H1 (cell line): ENCODE results near the gene RRP1B. TPM values are rescaled to one million over a fixed set of nuclear protein-coding genes. Genes with fewer than 3 reads are reported as not detected.

Experiments used
- CTCF ChIA-PET: fragments of 300-600 bp; sonication (Branson Sonifier 250); formaldehyde crosslinking; loops from one replicate; lab custom pipeline; 2021; ENCODE audit not compliant: partially characterized antibody; lab: Charles Lee
- POLR2A ChIA-PET: fragments of 300-600 bp; sonication (Branson Sonifier 250); formaldehyde crosslinking; loops from one replicate; lab custom pipeline; 2021; ENCODE audit warnings: inconsistent platforms; ENCODE audit not compliant: partially characterized antibody; lab: Charles Lee
- DNase-seq, 2 experiments: peaks; one replicate each; pipeline versions ENCODE4 v3.0.0 to v3.0.0-alpha.2; 2010 to 2022; ENCODE audit warnings: low spot score in 2 of 2, low read depth in 1 of 2, mixed read lengths in 1 of 2
- FAIRE-seq: peaks from 2 replicates; lab custom pipeline; 2011; peaks lifted over from hg19 to GRCh38; lab: Jason Lieb, UNC
- H2AFZ ChIP-seq: 2 replicates; pipeline ENCODE4 v1.8.1; 2012; ENCODE audit warnings: low read length, inconsistent platforms
- H2AK5ac ChIP-seq: 2 replicates; pipeline ENCODE4 v1.6.1; 2013; ENCODE audit warnings: low read depth, low read length
- H2BK120ac ChIP-seq: replicated peaks from 2 replicates; pipeline ENCODE3; 2013; ENCODE audit warnings: low read depth, low read length, inconsistent platforms
- H2BK12ac ChIP-seq: 2 replicates; pipeline ENCODE4 v1.6.1; 2013; ENCODE audit warnings: low read depth, low read length
- H2BK15ac ChIP-seq: 2 replicates; pipeline ENCODE4 v1.6.1; 2013; ENCODE audit warnings: low read length
- H2BK20ac ChIP-seq: 2 replicates; pipeline ENCODE4 v1.6.1; 2013; ENCODE audit warnings: low read length
- H2BK5ac ChIP-seq: 2 replicates; pipeline ENCODE4 v1.6.1; 2013; ENCODE audit warnings: low read depth, low read length
- H3K14ac ChIP-seq: 2 replicates; pipeline ENCODE4 v1.6.1; 2013; ENCODE audit warnings: inconsistent platforms; ENCODE audit not compliant: insufficient read length
- H3K18ac ChIP-seq: 2 replicates; pipeline ENCODE4 v1.6.1; 2013; ENCODE audit warnings: low read length; ENCODE audit errors: extremely low read depth
- H3K23ac ChIP-seq: 2 replicates; pipeline ENCODE4 v1.6.1; 2013; ENCODE audit warnings: inconsistent platforms; ENCODE audit not compliant: insufficient read length
- H3K23me2 ChIP-seq: 2 replicates; pipeline ENCODE4 v1.6.1; 2013; ENCODE audit warnings: low read depth, low read length
- H3K27ac ChIP-seq: 2 replicates; pipeline ENCODE4 v1.6.1; 2011; ENCODE audit warnings: low read depth, low read length, inconsistent platforms
- H3K27me3 ChIP-seq, 4 experiments: replicated peaks in 1 of 4; 1 replicate in 1 of 4; 2 replicates in 3 of 4; pipeline versions ENCODE4 v1.6.1 to v1.8.1; 2011 to 2013; ENCODE audit warnings: low read length in 3 of 4, mild to moderate bottlenecking in 3 of 4, inconsistent platforms in 2 of 4, mixed read lengths in 2 of 4, moderate library complexity in 1 of 4; ENCODE audit not compliant: control insufficient read depth in 3 of 4, insufficient read depth in 3 of 4; ENCODE audit errors: extremely low read depth in 1 of 4
- H3K36me3 ChIP-seq, 4 experiments: 2 replicates each; pipeline versions ENCODE4 v1.6.1 to v1.8.1; 2011 to 2013; ENCODE audit warnings: mild to moderate bottlenecking in 4 of 4, low read length in 3 of 4, moderate library complexity in 2 of 4, control low read depth in 1 of 4, inconsistent platforms in 1 of 4; ENCODE audit not compliant: insufficient read depth in 4 of 4, control insufficient read depth in 2 of 4
- H3K4ac ChIP-seq: replicated peaks from 2 replicates; pipeline ENCODE3; 2013; ENCODE audit warnings: low read length, low read depth, mixed read lengths, inconsistent platforms; ENCODE audit not compliant: insufficient read length
- H3K4me1 ChIP-seq, 4 experiments: replicated peaks in 1 of 4; 1 replicate in 1 of 4; 2 replicates in 3 of 4; pipeline versions ENCODE4 v1.6.1 to v1.8.1; 2011 to 2013; ENCODE audit warnings: low read length in 3 of 4, inconsistent platforms in 2 of 4, mixed read lengths in 1 of 4; ENCODE audit not compliant: insufficient read depth in 4 of 4, control insufficient read depth in 3 of 4
- H3K4me2 ChIP-seq, 2 experiments: 2 replicates each; pipeline versions ENCODE4 v1.6.1 to v1.8.1; 2011 to 2013; ENCODE audit warnings: low read depth in 2 of 2, low read length in 2 of 2, control low read depth in 1 of 2, inconsistent platforms in 1 of 2, mild to moderate bottlenecking in 1 of 2; ENCODE audit not compliant: insufficient read depth in 1 of 2
- H3K4me3 ChIP-seq, 4 experiments: fragments of 200-600, 300-600 bp in 1 of 4; sonication (generic), shearing (Covaris generic), sonication (Bioruptor Twin) in 1 of 4; 2 replicates each; pipeline versions ENCODE4 v1.5.1 to v1.8.1; 2011 to 2016; ENCODE audit warnings: low read length in 4 of 4, low read depth in 3 of 4, control low read depth in 2 of 4, inconsistent platforms in 2 of 4, mild to moderate bottlenecking in 2 of 4, mixed read lengths in 1 of 4, moderate library complexity in 1 of 4; ENCODE audit not compliant: insufficient read depth in 2 of 4; ENCODE audit errors: extremely low read depth in 1 of 4
- H3K56ac ChIP-seq: replicated peaks from 2 replicates; pipeline ENCODE3; 2013; ENCODE audit warnings: low read depth, mild to moderate bottlenecking, mixed read lengths, low read length, inconsistent platforms; ENCODE audit not compliant: insufficient read length
- H3K79me1 ChIP-seq: 2 replicates; pipeline ENCODE4 v1.6.1; 2013; ENCODE audit warnings: low read depth, low read length, control low read depth
- H3K79me2 ChIP-seq, 2 experiments: 2 replicates each; pipeline versions ENCODE4 v1.6.1 to v1.8.1; 2012 to 2013; ENCODE audit warnings: low read length in 2 of 2, mild to moderate bottlenecking in 2 of 2, inconsistent platforms in 1 of 2; ENCODE audit not compliant: insufficient read depth in 2 of 2, control insufficient read depth in 1 of 2
- H3K9ac ChIP-seq, 4 experiments: replicated peaks in 1 of 4; 1 replicate in 1 of 4; 2 replicates in 3 of 4; pipeline versions ENCODE4 v1.6.1 to v1.8.1; 2011 to 2013; ENCODE audit warnings: low read depth in 3 of 4, low read length in 3 of 4, control low read depth in 2 of 4, mild to moderate bottlenecking in 2 of 4, moderate library complexity in 2 of 4, inconsistent platforms in 1 of 4; ENCODE audit errors: extremely low read depth in 1 of 4
- H3K9me3 ChIP-seq, 2 experiments: 2 replicates each; pipeline versions ENCODE4 v1.6.1 to v1.8.1; 2012 to 2013; ENCODE audit warnings: mild to moderate bottlenecking in 2 of 2, moderate library complexity in 2 of 2, control low read depth in 1 of 2, inconsistent platforms in 1 of 2, low read depth in 1 of 2, low read length in 1 of 2, mixed read lengths in 1 of 2; ENCODE audit not compliant: insufficient read depth in 2 of 2
- H4K20me1 ChIP-seq, 2 experiments: replicated peaks in 1 of 2; 2 replicates each; pipeline versions ENCODE3 to v1.8.1; 2011 to 2013; ENCODE audit warnings: inconsistent platforms in 2 of 2, low read length in 2 of 2, mild to moderate bottlenecking in 1 of 2; ENCODE audit not compliant: insufficient read depth in 2 of 2, control insufficient read depth in 1 of 2
- H4K5ac ChIP-seq: 2 replicates; pipeline ENCODE4 v1.6.1; 2013; ENCODE audit warnings: low read length, low read depth, mixed read lengths, inconsistent platforms; ENCODE audit not compliant: insufficient read length
- H4K8ac ChIP-seq: 2 replicates; pipeline ENCODE4 v1.8.0; 2013; ENCODE audit warnings: mild to moderate bottlenecking, moderate library complexity, low read length, inconsistent platforms; ENCODE audit not compliant: insufficient read depth; ENCODE audit errors: extremely low read depth
- H4K91ac ChIP-seq: replicated peaks from 2 replicates; pipeline ENCODE3; 2013; ENCODE audit warnings: low read length, mixed read lengths, inconsistent platforms; ENCODE audit not compliant: insufficient read length
- ASH2L ChIP-seq: fragments of 200-600, 300-600 bp; sonication (generic); IDR thresholded peaks from one replicate; pipeline ENCODE4 v1.7.1; 2017; ENCODE audit warnings: low read length
- MAFK ChIP-seq: IDR thresholded peaks from 2 replicates; pipeline ENCODE4 v1.6.1; 2012; ENCODE audit warnings: low read depth, mild to moderate bottlenecking, improper control_type of control experiment, low read length
- WGBS, 2 experiments: shearing (Covaris generic) in 1 of 2; methylation state at CpG; one replicate each; pipeline versions ENCODE4 v1.1.6 to v1.1.7; 2013 to 2015; ENCODE audit warnings: low lambda C conversion rate in 2 of 2, mixed read lengths in 2 of 2, inconsistent platforms in 1 of 2, low coverage in 1 of 2, missing lambda C conversion rate in 1 of 2; ENCODE audit not compliant: insufficient replicate concordance in 2 of 2, insufficient coverage in 1 of 2, insufficient read length in 1 of 2; ENCODE audit errors: extremely low coverage in 1 of 2, missing lambda C conversion rate in 1 of 2; 5-methylcytosine and 5-hydroxymethylcytosine counted together
- polyA plus RNA-seq, 7 experiments: library from polyadenylated mRNA; depleted of rRNA in 3 of 7; stranded (reverse) in 5 of 7; unstranded in 2 of 7; fragments of >200 nt in 5 of 7; fragments of 200-250 nt in 2 of 7; gene quantifications; 1 replicate in 5 of 7; 2 replicates in 1 of 7; 4 replicates in 1 of 7; pipeline versions ENCODE4 v1.2.1 to v1.2.3, GENCODE V29; 2011 to 2013; ENCODE audit warnings: missing spikeins in 2 of 7, mixed read lengths in 2 of 7
- total RNA-seq: library from RNA; stranded (reverse); fragmentation: NEBNext Ultra II Directional; extraction: Animal tissue kit (Norgen Biotek cat#: 25700); gene quantifications from 2 replicates; pipeline ENCODE4 v1.2.1, GENCODE V29; 2021

The RRP1B gene
- total and polyA plus RNA-seq, 2 of the 8 experiments (the other 6 are each of a cell fraction or from before 2014, with no cell fraction given) = 25.8 to 97.3 TPM

DNA sequence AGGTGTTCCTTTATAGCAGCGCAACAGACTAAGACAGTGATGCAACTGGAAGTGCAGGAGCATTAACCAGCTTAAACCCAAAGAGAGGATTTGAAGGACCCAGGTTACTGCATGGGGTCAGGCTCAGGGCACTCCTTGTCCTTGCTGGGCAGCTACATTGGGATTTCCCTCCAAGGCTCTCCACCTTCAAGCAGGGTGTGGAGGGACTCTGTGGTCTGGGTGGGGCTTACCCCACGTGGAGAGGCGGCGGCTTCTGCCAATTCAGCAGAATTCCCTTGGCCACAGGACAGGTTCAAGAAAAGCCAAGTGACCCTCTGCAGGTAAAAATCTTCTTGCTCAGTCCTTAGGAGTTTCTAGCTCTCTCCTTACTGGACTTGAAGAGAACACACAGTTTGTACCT, 6.5 kb downstream of the RRP1B start:
- Histone ChIP-seq H2BK20ac (no peak overlapping the region), H3K23me2 (no peaks in the 10 kb centered on the region), H2BK12ac (no peak overlapping the region), H3K79me1 (peaks cover 17% of the 10 kb centered on the region), H3K79me2 (peaks cover 28 to 93% of the 10 kb centered on the region in 2 experiments), H3K27me3 (no peaks in the 10 kb centered on the region), H2BK120ac (no peak overlapping the region), H3K18ac (no peak overlapping the region), H2AFZ (no peak overlapping the region), H3K4me1 (peaks cover 0 to 9% (median 3%) of the 10 kb centered on the region in 4 experiments; a peak in 5 of 7 replicates), H3K27ac (no peak overlapping the region), H2BK15ac (no peak overlapping the region), H3K4me3 (no peak overlapping the region), H4K8ac (0 out of 2 replicates have a peak overlapping the region, but pooled peaks have one; percentile 16), H3K14ac (no peak overlapping the region), H3K23ac (no peak overlapping the region), H4K91ac (no peak overlapping the region), H3K9ac (no peak overlapping the region), H3K4me2 (no peak overlapping the region), H3K36me3 (peaks cover 3 to 34% (median 23%) of the 10 kb centered on the region in 4 experiments; a peak in 7 of 8 replicates), H3K56ac (no peak overlapping the region), H4K20me1 (peaks cover 2 to 14% of the 10 kb centered on the region in 2 experiments), H3K4ac (no peak overlapping the region), H2BK5ac (no peak overlapping the region), H2AK5ac (no peak overlapping the region), H4K5ac (no peak overlapping the region), H3K9me3 (no peaks in the 10 kb centered on the region)
- ChIA-PET CTCF (no interaction called here), POLR2A (interaction anchor here (0.6 to 3.1 kb wide), 2 partner anchors 9 to 384 kb away, joined by 4 to 12 read pairs; no protein-coding TSS in a partner anchor)
- TF ChIP-seq MAFK = peak; percentile 43; the same call in 1 of the 2 replicates
- TF ChIP-seq ASH2L = no peak
- 92% methylated on average over 4 of the region's 4 CpGs; no CpG with 5 or more reads in 1 of the 2 experiments for WGBS, 2 experiments
- FAIRE-seq (no peak), DNase-seq (no peak)
